HepG2 (cell line): ENCODE results near the gene MSMB. TPM values are rescaled to one million over a fixed set of nuclear protein-coding genes. Genes with fewer than 3 reads are reported as not detected.
A peak's percentile ranks its signal among the peaks of the same experiment; 100 is the strongest.

Experiments used
- ARNT2 ChIP-seq: sonication (generic); formaldehyde crosslinking; IDR thresholded peaks from 2 replicates; pipeline ENCODE4 v1.8.0; 2022; ENCODE audit warnings: mild to moderate bottlenecking, low read depth, missing genetic modification reagents, moderate library complexity
- BHLHE40 ChIP-seq: IDR thresholded peaks from 2 replicates; pipeline ENCODE4 v1.6.1; 2011; ENCODE audit warnings: low read length, improper control_type of control experiment
- CHD4 ChIP-seq: fragments of 200-600 bp; sonication (generic); IDR thresholded peaks from 2 replicates; pipeline ENCODE4 v1.7.0; 2017; ENCODE audit warnings: mild to moderate bottlenecking, low read length, borderline replicate concordance
- FOXM1 ChIP-seq: sonication (generic); formaldehyde crosslinking; IDR thresholded peaks from 2 replicates; pipeline ENCODE4 v1.5.0; 2020; ENCODE audit warnings: missing genetic modification reagents
- IKZF4 ChIP-seq: sonication (generic); formaldehyde crosslinking; IDR thresholded peaks from 2 replicates; pipeline ENCODE4 v1.5.1; 2020; ENCODE audit warnings: borderline replicate concordance, mild to moderate bottlenecking, low read depth, missing genetic modification reagents; ENCODE audit errors: not compliant biosample characterization
- NFIB ChIP-seq: sonication (generic); formaldehyde crosslinking; IDR thresholded peaks from 2 replicates; pipeline ENCODE4 v1.9.0; 2021; ENCODE audit warnings: missing genetic modification reagents, mild to moderate bottlenecking, borderline replicate concordance
- PHF21A ChIP-seq: sonication (generic); formaldehyde crosslinking; IDR thresholded peaks from 2 replicates; pipeline ENCODE4 v1.5.0; 2020; ENCODE audit warnings: mild to moderate bottlenecking, missing genetic modification reagents
- REPIN1 ChIP-seq: sonication (generic); formaldehyde crosslinking; IDR thresholded peaks from 2 replicates; pipeline ENCODE4 v1.8.0; 2022; ENCODE audit warnings: missing genetic modification reagents, low read depth, mild to moderate bottlenecking, borderline replicate concordance
- RORA ChIP-seq: sonication (generic); formaldehyde crosslinking; IDR thresholded peaks from 2 replicates; pipeline ENCODE4 v1.5.0; 2020; ENCODE audit warnings: mild to moderate bottlenecking, missing genetic modification reagents, moderate library complexity
- SALL2 ChIP-seq: sonication (generic); formaldehyde crosslinking; IDR thresholded peaks from 2 replicates; pipeline ENCODE4 v1.8.1; 2023; ENCODE audit warnings: mild to moderate bottlenecking, missing genetic modification reagents, inconsistent platforms
- SKI ChIP-seq: fragments of 450-650 bp; IDR thresholded peaks from one replicate; pipeline ENCODE4 v1.6.1; 2018; ENCODE audit warnings: mild to moderate bottlenecking; ENCODE audit not compliant: partially characterized antibody
- ZIK1 ChIP-seq: sonication (generic); formaldehyde crosslinking; IDR thresholded peaks from 2 replicates; pipeline ENCODE4 v1.5.0; 2020; ENCODE audit warnings: mild to moderate bottlenecking, low read depth, missing genetic modification reagents, borderline replicate concordance
- ZMYM3 ChIP-seq: sonication (generic); formaldehyde crosslinking; IDR thresholded peaks from 2 replicates; pipeline ENCODE4 v1.5.1; 2020; ENCODE audit warnings: mild to moderate bottlenecking, missing genetic modification reagents
- ZNF207 ChIP-seq: fragments of 450-650 bp; IDR thresholded peaks from 2 replicates; pipeline ENCODE4 v1.6.1; 2016; ENCODE audit warnings: antibody characterized with exemption, borderline replicate concordance
- ZNF274 ChIP-seq: sonication (generic); formaldehyde crosslinking; IDR thresholded peaks from 2 replicates; pipeline ENCODE4 v1.5.1; 2020; ENCODE audit warnings: mild to moderate bottlenecking, missing genetic modification reagents
- ZNF292 ChIP-seq: sonication (generic); formaldehyde crosslinking; IDR thresholded peaks from 2 replicates; pipeline ENCODE4 v1.8.1; 2022; ENCODE audit warnings: mild to moderate bottlenecking, low read depth, missing genetic modification reagents, borderline replicate concordance
- ZNF335 ChIP-seq: sonication (generic); formaldehyde crosslinking; IDR thresholded peaks from 2 replicates; pipeline ENCODE4 v1.4.0; 2020; ENCODE audit warnings: missing genetic modification reagents
- ZNF430 ChIP-seq: sonication (generic); formaldehyde crosslinking; IDR thresholded peaks from 2 replicates; pipeline ENCODE4 v1.9.0; 2021; ENCODE audit warnings: mild to moderate bottlenecking, missing genetic modification reagents
- ZNF678 ChIP-seq: sonication (generic); formaldehyde crosslinking; IDR thresholded peaks from 2 replicates; pipeline ENCODE4 v1.4.0; 2020; ENCODE audit warnings: mild to moderate bottlenecking, missing genetic modification reagents
- polyA plus RNA-seq, 8 experiments: library from polyadenylated mRNA; depleted of rRNA in 3 of 8; stranded (reverse) in 7 of 8; unstranded in 1 of 8; fragments of >200 nt; fragmentation: Illumina TruSeq in 4 of 8; extraction: Trizol in 4 of 8; gene quantifications; 2 replicates each; pipeline versions ENCODE4 v1.2.1 to v1.2.3, GENCODE V29; 2011 to 2016; ENCODE audit warnings: low read depth in 4 of 8, missing spikeins in 1 of 8, mixed read lengths in 1 of 8; ENCODE audit not compliant: insufficient read depth in 1 of 8
- total RNA-seq, 5 experiments: library from RNA; depleted of rRNA; stranded (reverse); fragments of >200 nt; fragmentation: Illumina TruSeq; extraction: Trizol; gene quantifications; 2 replicates each; pipeline ENCODE4 v1.2.3, GENCODE V29; 2016; ENCODE audit warnings: low read depth in 1 of 5
- TF ChIP-seq, protein P1 (sequence below): sonication (generic); formaldehyde crosslinking; conservative IDR thresholded peaks from 2 replicates; pipeline ENCODE4 v1.4.0; 2020; ENCODE audit warnings: mild to moderate bottlenecking, missing genetic modification reagents, moderate library complexity
- TF ChIP-seq, protein P2 (sequence below): sonication (generic); formaldehyde crosslinking; IDR thresholded peaks from 2 replicates; pipeline ENCODE4 v1.4.0; 2020; ENCODE audit warnings: mild to moderate bottlenecking, missing genetic modification reagents, borderline replicate concordance

The MSMB gene
- total and polyA plus RNA-seq, 2 of the 13 experiments (the other 11 are each of a cell fraction or from before 2014, with no cell fraction given), result 0.84 TPM; not detected in 1

DNA sequence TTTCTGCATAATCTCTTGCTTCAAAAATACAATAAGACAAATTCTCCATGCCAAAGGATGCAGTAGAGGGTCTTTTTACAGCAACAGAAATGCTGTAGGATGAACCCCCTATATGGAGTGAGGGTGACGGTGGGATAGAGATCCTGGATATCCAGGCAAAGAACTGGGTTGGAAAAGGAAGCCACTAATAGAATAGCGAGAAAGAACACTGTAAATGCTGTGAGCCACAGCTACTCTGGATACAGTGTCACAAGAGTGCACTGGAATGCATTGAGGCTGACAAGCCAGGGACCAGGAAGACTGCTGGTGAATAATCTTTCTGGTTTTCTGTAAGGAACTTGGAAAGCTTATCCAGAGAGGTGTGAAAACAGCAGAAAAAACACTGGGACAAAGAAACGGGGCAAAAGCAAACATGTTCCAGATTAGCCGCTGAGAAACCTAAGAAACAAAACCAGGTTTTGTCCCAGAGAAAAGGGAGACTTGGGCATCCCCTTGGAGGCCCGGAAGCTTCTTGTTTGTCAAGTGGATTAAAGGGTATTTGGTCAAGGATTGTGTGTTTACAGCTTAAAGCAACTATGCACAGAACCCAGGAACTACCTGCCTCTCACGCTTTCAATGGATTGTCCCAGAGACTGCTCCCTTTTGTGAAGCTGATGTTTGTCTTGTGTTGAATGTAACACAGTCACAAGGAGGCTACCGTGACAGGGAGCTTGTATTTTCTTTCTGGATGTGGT lies 6.2 kb upstream of the MSMB start (continued):
- TF ChIP-seq, protein P1, sequence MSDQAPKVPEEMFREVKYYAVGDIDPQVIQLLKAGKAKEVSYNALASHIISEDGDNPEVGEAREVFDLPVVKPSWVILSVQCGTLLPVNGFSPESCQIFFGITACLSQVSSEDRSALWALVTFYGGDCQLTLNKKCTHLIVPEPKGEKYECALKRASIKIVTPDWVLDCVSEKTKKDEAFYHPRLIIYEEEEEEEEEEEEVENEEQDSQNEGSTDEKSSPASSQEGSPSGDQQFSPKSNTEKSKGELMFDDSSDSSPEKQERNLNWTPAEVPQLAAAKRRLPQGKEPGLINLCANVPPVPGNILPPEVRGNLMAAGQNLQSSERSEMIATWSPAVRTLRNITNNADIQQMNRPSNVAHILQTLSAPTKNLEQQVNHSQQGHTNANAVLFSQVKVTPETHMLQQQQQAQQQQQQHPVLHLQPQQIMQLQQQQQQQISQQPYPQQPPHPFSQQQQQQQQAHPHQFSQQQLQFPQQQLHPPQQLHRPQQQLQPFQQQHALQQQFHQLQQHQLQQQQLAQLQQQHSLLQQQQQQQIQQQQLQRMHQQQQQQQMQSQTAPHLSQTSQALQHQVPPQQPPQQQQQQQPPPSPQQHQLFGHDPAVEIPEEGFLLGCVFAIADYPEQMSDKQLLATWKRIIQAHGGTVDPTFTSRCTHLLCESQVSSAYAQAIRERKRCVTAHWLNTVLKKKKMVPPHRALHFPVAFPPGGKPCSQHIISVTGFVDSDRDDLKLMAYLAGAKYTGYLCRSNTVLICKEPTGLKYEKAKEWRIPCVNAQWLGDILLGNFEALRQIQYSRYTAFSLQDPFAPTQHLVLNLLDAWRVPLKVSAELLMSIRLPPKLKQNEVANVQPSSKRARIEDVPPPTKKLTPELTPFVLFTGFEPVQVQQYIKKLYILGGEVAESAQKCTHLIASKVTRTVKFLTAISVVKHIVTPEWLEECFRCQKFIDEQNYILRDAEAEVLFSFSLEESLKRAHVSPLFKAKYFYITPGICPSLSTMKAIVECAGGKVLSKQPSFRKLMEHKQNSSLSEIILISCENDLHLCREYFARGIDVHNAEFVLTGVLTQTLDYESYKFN (CRISPR knock-in tag), result peak; percentile 95
- TF ChIP-seq IKZF4 (CRISPR knock-in tag) (no peak), NFIB (CRISPR knock-in tag) (no peak), ZNF207 (no peak), ZNF292 (peak; percentile 63; the same call in 1 of the 2 replicates), ZNF678 (CRISPR knock-in tag) (0 out of 2 replicates have a peak, but pooled peaks have one; percentile 66), ZNF274 (CRISPR knock-in tag) (0 out of 2 replicates have a peak, but pooled peaks have one; percentile 4), SKI (peak; percentile 34), ZNF335 (CRISPR knock-in tag) (peak; percentile 75; the same call in 1 of the 2 replicates), SALL2 (peak; percentile 54; the same call in 1 of the 2 replicates), ZIK1 (no peak), ARNT2 (CRISPR knock-in tag) (peak; percentile 64), REPIN1 (CRISPR knock-in tag) (peak; percentile 74; the same call in 1 of the 2 replicates), PHF21A (peak; percentile 98), ZMYM3 (CRISPR knock-in tag) (peak; percentile 12), ZNF430 (CRISPR knock-in tag) (peak; percentile 72; the same call in 1 of the 2 replicates), BHLHE40 (peak; percentile 53; the same call in 1 of the 2 replicates), CHD4 (no peak; the same call in 1 of the 2 replicates), RORA (CRISPR knock-in tag) (peak; percentile 56; the same call in 1 of the 2 replicates), FOXM1 (CRISPR knock-in tag) (no peak)
- TF ChIP-seq, protein P2, sequence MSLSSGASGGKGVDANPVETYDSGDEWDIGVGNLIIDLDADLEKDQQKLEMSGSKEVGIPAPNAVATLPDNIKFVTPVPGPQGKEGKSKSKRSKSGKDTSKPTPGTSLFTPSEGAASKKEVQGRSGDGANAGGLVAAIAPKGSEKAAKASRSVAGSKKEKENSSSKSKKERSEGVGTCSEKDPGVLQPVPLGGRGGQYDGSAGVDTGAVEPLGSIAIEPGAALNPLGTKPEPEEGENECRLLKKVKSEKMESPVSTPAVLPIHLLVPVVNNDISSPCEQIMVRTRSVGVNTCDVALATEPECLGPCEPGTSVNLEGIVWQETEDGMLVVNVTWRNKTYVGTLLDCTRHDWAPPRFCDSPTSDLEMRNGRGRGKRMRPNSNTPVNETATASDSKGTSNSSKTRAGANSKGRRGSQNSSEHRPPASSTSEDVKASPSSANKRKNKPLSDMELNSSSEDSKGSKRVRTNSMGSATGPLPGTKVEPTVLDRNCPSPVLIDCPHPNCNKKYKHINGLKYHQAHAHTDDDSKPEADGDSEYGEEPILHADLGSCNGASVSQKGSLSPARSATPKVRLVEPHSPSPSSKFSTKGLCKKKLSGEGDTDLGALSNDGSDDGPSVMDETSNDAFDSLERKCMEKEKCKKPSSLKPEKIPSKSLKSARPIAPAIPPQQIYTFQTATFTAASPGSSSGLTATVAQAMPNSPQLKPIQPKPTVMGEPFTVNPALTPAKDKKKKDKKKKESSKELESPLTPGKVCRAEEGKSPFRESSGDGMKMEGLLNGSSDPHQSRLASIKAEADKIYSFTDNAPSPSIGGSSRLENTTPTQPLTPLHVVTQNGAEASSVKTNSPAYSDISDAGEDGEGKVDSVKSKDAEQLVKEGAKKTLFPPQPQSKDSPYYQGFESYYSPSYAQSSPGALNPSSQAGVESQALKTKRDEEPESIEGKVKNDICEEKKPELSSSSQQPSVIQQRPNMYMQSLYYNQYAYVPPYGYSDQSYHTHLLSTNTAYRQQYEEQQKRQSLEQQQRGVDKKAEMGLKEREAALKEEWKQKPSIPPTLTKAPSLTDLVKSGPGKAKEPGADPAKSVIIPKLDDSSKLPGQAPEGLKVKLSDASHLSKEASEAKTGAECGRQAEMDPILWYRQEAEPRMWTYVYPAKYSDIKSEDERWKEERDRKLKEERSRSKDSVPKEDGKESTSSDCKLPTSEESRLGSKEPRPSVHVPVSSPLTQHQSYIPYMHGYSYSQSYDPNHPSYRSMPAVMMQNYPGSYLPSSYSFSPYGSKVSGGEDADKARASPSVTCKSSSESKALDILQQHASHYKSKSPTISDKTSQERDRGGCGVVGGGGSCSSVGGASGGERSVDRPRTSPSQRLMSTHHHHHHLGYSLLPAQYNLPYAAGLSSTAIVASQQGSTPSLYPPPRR (CRISPR knock-in tag), result peak; percentile 96
